ENCODE results near the gene ATAD3B.
"Not testable (repeated sequence)": the region's sequence is repeated elsewhere in the genome, so short reads cannot be mapped to it uniquely, and the experiment has no call there.

ATAD3B gene

GRCh38 chr1:1455366-1455884, 16.1 kb upstream of the ATAD3B start:
- Histone ChIP-seq H3K9ac (ENCODE audit: low read length) (no peak overlapping the region), H3K4me3 (ENCODE audit: low read depth, low read length) (no peak overlapping the region), H3K36me3 (ENCODE audit: control insufficient read depth, insufficient read depth, low read length) (no peaks in the 10 kb centered on the region), H3K27ac (ENCODE audit: low read depth, low read length) (no peak overlapping the region), H3K27me3 (ENCODE audit: control insufficient read depth, insufficient read depth, low read length) (no peaks in the 10 kb centered on the region), H3K4me1 (ENCODE audit: control insufficient read depth, insufficient read depth, low read length) (no peaks in the 10 kb centered on the region), H3K9me3 (ENCODE audit: control insufficient read depth, insufficient read depth, low read depth, low read length) (no peaks in the 10 kb centered on the region)

GRCh38 chr1:1455934-1456333, 15.6 kb upstream of the ATAD3B start:
- not testable (repeated sequence) for H3K36me3 ChIP-seq (ENCODE audit: control insufficient read depth, insufficient read depth, low read length); H3K9me3 ChIP-seq (ENCODE audit: control insufficient read depth, insufficient read depth, low read depth, low read length); H3K9ac ChIP-seq (ENCODE audit: low read length); H3K27ac ChIP-seq (ENCODE audit: low read depth, low read length); H3K4me1 ChIP-seq (ENCODE audit: control insufficient read depth, insufficient read depth, low read length); H3K4me3 ChIP-seq (ENCODE audit: low read depth, low read length); H3K27me3 ChIP-seq (ENCODE audit: control insufficient read depth, insufficient read depth, low read length)

GRCh38 chr1:1456683-1457255, 14.8 kb upstream of the ATAD3B start:
- H3K27me3 ChIP-seq (ENCODE audit: control insufficient read depth, insufficient read depth, low read length); H3K4me1 ChIP-seq (ENCODE audit: control insufficient read depth, insufficient read depth, low read length); H3K9me3 ChIP-seq (ENCODE audit: control insufficient read depth, insufficient read depth, low read depth, low read length); H3K9ac ChIP-seq (ENCODE audit: low read length); H3K27ac ChIP-seq (ENCODE audit: low read depth, low read length); H3K36me3 ChIP-seq (ENCODE audit: control insufficient read depth, insufficient read depth, low read length); H3K4me3 ChIP-seq (ENCODE audit: low read depth, low read length): not testable (repeated sequence)

DNA sequence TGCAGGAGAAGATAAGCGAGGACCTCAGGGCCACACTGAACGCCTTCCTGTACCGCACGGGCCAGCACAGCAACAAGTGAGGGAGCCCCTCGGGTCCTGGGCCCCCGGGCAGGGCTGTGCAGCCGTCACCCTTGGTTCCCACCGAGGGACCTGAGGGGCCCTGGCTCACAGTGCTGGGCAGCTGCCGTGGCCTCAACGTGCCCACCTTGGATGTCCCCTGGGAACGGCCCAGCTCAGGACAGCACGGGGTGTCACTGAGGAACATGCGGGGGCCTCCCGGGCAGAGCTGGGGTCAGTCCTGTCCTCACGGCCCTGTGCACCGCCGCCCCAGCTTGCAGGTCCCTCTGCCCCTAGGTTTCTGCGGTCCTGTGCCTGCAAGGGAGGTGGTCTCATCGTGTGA, 12.4 kb upstream of the ATAD3B start:
- H3K9me3 ChIP-seq (ENCODE audit: control insufficient read depth, insufficient read depth, low read depth, low read length); H3K27ac ChIP-seq (ENCODE audit: low read depth, low read length); H3K9ac ChIP-seq (ENCODE audit: low read length); H3K27me3 ChIP-seq (ENCODE audit: control insufficient read depth, insufficient read depth, low read length); H3K4me1 ChIP-seq (ENCODE audit: control insufficient read depth, insufficient read depth, low read length); H3K36me3 ChIP-seq (ENCODE audit: control insufficient read depth, insufficient read depth, low read length); H3K4me3 ChIP-seq (ENCODE audit: low read depth, low read length): not testable (repeated sequence)

GRCh38 chr1:1459711-1460110, 11.9 kb upstream of the ATAD3B start:
- not testable (repeated sequence) for H3K27me3 ChIP-seq (ENCODE audit: control insufficient read depth, insufficient read depth, low read length); H3K9ac ChIP-seq (ENCODE audit: low read length); H3K36me3 ChIP-seq (ENCODE audit: control insufficient read depth, insufficient read depth, low read length); H3K27ac ChIP-seq (ENCODE audit: low read depth, low read length); H3K4me3 ChIP-seq (ENCODE audit: low read depth, low read length); H3K9me3 ChIP-seq (ENCODE audit: control insufficient read depth, insufficient read depth, low read depth, low read length); H3K4me1 ChIP-seq (ENCODE audit: control insufficient read depth, insufficient read depth, low read length)

DNA sequence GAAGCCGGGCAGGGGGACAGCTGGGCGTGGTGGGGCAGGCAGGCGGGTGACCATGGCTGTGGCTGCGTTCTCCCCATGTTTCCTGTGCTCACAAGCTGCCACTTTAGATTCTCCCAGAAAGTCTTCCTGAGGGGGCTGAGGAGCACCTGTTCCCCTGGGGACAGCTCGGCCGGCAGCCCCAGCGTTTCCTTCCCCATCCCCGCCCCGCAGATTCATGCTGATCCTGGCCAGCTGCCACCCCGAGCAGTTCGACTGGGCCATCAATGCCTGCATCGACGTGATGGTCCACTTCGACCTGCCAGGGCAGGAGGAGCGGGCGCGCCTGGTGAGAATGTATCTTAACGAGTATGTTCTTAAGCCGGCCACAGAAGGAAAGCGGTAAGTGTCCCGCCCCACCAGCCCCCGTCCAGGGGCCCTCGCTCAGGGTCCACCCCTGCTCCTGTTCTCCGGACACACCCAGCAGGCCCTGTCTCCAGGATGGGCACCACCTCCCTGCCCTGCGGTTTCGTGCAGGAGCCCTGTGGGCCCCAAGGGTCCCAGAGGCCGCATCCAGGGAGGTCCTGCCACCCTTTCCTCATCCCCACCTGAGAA, 10.9 kb upstream of the ATAD3B start:
- no peak overlapping the region for H3K4me3 ChIP-seq (ENCODE audit: low read depth, low read length)
- no peaks in the 10 kb centered on the region for H3K27me3 ChIP-seq (ENCODE audit: control insufficient read depth, insufficient read depth, low read length)
- H3K27ac ChIP-seq (ENCODE audit: low read depth, low read length), result no peak overlapping the region
- H3K9me3 ChIP-seq (ENCODE audit: control insufficient read depth, insufficient read depth, low read depth, low read length), result no peaks in the 10 kb centered on the region
- H3K9ac ChIP-seq (ENCODE audit: low read length), result no peak overlapping the region
- H3K4me1 ChIP-seq (ENCODE audit: control insufficient read depth, insufficient read depth, low read length), result no peaks in the 10 kb centered on the region
- no peaks in the 10 kb centered on the region for H3K36me3 ChIP-seq (ENCODE audit: control insufficient read depth, insufficient read depth, low read length)

DNA sequence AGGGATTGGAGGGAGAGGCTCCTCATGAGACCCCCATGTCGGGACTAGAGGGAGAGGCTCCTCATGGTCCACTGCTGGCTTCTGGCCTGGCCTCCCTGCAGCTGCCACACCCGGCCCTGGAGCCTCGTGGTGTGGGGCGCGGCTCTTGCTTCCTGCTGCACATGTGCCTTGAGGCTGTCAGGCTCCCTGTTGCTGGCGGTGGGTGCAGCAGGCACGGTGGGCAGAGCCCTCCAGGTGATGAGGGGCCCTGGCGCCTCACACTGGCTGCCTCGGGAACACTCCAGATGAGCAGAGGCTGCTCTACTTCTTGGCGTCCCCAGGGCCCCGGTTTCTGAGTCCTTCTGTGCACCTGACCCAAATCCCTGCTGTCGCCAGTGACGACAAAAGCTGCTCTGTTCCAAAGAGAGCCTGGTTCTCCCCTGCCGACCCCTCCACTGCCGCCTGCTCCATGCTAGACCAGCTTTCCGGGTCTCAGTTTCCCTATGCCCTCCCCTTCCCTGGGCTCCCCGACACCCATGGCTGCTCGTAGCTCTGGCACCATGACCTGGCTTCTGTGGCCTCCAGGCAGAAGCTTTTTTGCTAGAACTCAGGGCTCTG, 9.7 kb upstream of the ATAD3B start:
- no peak overlapping the region for H3K4me3 ChIP-seq (ENCODE audit: low read depth, low read length)
- no peaks in the 10 kb centered on the region for H3K36me3 ChIP-seq (ENCODE audit: control insufficient read depth, insufficient read depth, low read length)
- no peak overlapping the region for H3K27ac ChIP-seq (ENCODE audit: low read depth, low read length)
- no peaks in the 10 kb centered on the region for H3K4me1 ChIP-seq (ENCODE audit: control insufficient read depth, insufficient read depth, low read length)
- no peaks in the 10 kb centered on the region for H3K9me3 ChIP-seq (ENCODE audit: control insufficient read depth, insufficient read depth, low read depth, low read length)
- H3K9ac ChIP-seq (ENCODE audit: low read length), result no peak overlapping the region
- H3K27me3 ChIP-seq (ENCODE audit: control insufficient read depth, insufficient read depth, low read length), result no peaks in the 10 kb centered on the region

DNA sequence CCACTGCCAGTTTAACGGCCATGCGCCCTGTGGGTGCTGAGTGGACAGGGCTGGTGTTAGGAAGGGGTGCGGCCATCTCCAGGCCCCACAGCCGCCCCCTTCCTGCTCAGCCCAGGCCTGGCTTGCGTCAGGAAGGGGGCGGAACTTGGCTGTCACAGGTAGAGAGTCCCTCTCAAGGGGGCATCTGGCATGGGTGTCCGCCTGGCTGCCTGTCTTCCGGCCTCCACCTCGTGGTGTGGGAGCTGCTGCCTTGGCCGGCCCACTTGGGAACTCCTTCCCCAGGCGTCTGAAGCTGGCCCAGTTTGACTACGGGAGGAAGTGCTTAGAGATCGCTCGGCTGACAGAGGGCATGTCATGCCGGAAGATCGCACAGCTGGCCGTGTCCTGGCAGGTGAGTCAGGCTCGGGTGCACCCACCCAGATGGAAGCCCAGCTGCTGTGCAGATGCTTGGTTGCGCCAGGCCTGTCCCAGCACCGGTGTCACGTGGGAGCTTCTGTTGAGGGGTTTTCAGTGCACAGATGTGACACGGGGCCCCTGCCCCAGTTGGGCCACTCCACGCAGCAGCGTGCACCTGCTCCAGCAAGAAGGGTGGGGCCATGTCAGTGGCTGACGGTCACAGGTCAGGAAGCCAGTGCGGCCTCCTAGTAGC, 9.1 kb upstream of the ATAD3B start:
- no peaks in the 10 kb centered on the region for H3K4me1 ChIP-seq (ENCODE audit: control insufficient read depth, insufficient read depth, low read length)
- H3K9ac ChIP-seq (ENCODE audit: low read length), result no peak overlapping the region
- H3K36me3 ChIP-seq (ENCODE audit: control insufficient read depth, insufficient read depth, low read length), result no peaks in the 10 kb centered on the region
- no peaks in the 10 kb centered on the region for H3K9me3 ChIP-seq (ENCODE audit: control insufficient read depth, insufficient read depth, low read depth, low read length)
- H3K27me3 ChIP-seq (ENCODE audit: control insufficient read depth, insufficient read depth, low read length), result no peaks in the 10 kb centered on the region
- H3K4me3 ChIP-seq (ENCODE audit: low read depth, low read length), result no peak overlapping the region
- no peak overlapping the region for H3K27ac ChIP-seq (ENCODE audit: low read depth, low read length)

GRCh38 chr1:1463312-1463711, 8.3 kb upstream of the ATAD3B start:
- H3K4me1 ChIP-seq (ENCODE audit: control insufficient read depth, insufficient read depth, low read length), result no peaks in the 10 kb centered on the region
- H3K4me3 ChIP-seq (ENCODE audit: low read depth, low read length), result no peak overlapping the region
- no peak overlapping the region for H3K27ac ChIP-seq (ENCODE audit: low read depth, low read length)
- no peaks in the 10 kb centered on the region for H3K36me3 ChIP-seq (ENCODE audit: control insufficient read depth, insufficient read depth, low read length)
- H3K9me3 ChIP-seq (ENCODE audit: control insufficient read depth, insufficient read depth, low read depth, low read length), result no peaks in the 10 kb centered on the region
- H3K9ac ChIP-seq (ENCODE audit: low read length), result no peak overlapping the region
- H3K27me3 ChIP-seq (ENCODE audit: control insufficient read depth, insufficient read depth, low read length), result no peaks in the 10 kb centered on the region

DNA sequence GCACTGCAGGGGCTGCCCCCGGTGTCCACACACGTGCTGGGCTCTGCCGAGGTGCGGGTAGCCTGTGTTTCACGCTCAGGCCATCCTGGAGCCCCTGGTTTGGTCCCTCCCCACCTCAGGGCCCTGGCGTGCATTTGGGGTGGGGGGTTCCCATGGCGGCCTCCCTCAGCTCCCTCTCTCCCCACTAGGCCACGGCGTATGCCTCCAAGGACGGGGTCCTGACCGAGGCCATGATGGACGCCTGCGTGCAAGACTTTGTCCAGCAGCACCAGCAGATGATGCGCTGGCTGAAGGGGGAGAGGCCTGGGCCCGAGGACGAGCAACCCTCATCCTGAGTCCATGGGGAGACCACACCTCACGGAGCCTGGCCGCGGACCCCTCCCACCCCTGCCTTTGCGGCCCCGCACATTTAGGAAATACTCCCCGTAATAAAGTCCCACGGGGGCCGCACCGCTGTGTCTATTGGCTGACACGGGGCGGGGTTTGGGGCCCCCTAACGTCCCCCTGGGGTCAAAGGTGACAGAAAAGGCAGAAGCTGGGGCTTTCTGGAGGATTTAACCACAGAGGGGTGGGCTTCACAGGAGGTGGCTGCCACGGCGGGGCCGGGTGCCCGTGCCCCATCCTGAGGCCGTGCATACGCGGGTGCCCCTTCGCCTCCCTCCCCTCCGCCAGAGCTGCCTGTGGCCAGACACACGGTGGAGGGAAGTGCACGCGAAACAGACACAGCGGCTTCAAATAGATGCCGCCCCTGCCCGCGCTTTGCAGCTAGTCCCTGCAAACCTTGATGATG, 3.2 kb upstream of the ATAD3B start:
- not testable (repeated sequence) for H3K27me3 ChIP-seq (ENCODE audit: control insufficient read depth, insufficient read depth, low read length); H3K4me1 ChIP-seq (ENCODE audit: control insufficient read depth, insufficient read depth, low read length); H3K9ac ChIP-seq (ENCODE audit: low read length)

More for the DNA sequence above, 3.2 kb upstream of the ATAD3B start:
- H3K9me3 ChIP-seq (ENCODE audit: control insufficient read depth, insufficient read depth, low read depth, low read length); H3K27ac ChIP-seq (ENCODE audit: low read depth, low read length); H3K36me3 ChIP-seq (ENCODE audit: control insufficient read depth, insufficient read depth, low read length); H3K4me3 ChIP-seq (ENCODE audit: low read depth, low read length): not testable (repeated sequence)

Data from HUES6 (cell line).